ENCODE results near the gene SUMF1. TPM values are rescaled to one million over a fixed set of nuclear protein-coding genes. Genes with fewer than 3 reads are reported as not detected.
"Not testable (repeated sequence)": the region's sequence is repeated elsewhere in the genome, so short reads cannot be mapped to it uniquely, and the experiment has no call there.

Gene SUMF1
- total RNA-seq, 1 donor from 2014 or later = 27.1 TPM

- no peak for ATAC-seq
- no peak for DNase-seq (ENCODE audit: low spot score)
- intact Hi-C loops (cut with DNase I) = no loop called here
These were observed 110.3 kb downstream of the SUMF1 start for GRCh38 chr3:4356546-4357410.

- no peak for DNase-seq (ENCODE audit: low spot score)
- intact Hi-C loops (cut with DNase I) = no loop called here
- no peak for ATAC-seq
These were observed 110.9 kb downstream of the SUMF1 start for GRCh38 chr3:4356220-4356540.

- ATAC-seq (no peak), DNase-seq (ENCODE audit: low spot score) (peak; percentile 73)
- intact Hi-C loops (cut with DNase I) = no loop called here
These were observed 111.5 kb downstream of the SUMF1 start for GRCh38 chr3:4355401-4356219.

GRCh38 chr3:4351872-4352271, 115.2 kb downstream of the SUMF1 start:
- no peak for DNase-seq (ENCODE audit: low spot score)
- intact Hi-C loops (cut with DNase I) = loop anchor here (5.0 kb wide), 1 partner anchor 280 kb away; no protein-coding TSS in a partner anchor
- ATAC-seq = no peak

- no peak for DNase-seq (ENCODE audit: low spot score)
- peak; percentile 63 for ATAC-seq
- intact Hi-C loops (cut with DNase I) = loop anchor here (5.0 kb wide), 1 partner anchor 281 kb away; no protein-coding TSS in a partner anchor
These were observed 115.8 kb downstream of the SUMF1 start for GRCh38 chr3:4351164-4351855.

GRCh38 chr3:4350789-4351163, 116.3 kb downstream of the SUMF1 start:
- ATAC-seq = peak; percentile 92
- DNase-seq (ENCODE audit: low spot score) = no peak
- intact Hi-C loops (cut with DNase I) = loop anchor here (5.0 kb wide), 1 partner anchor 282 kb away; no protein-coding TSS in a partner anchor

- ATAC-seq (no peak), DNase-seq (ENCODE audit: low spot score) (no peak)
- intact Hi-C loops (cut with DNase I) = no loop called here
These were observed 123.8 kb downstream of the SUMF1 start for GRCh38 chr3:4343258-4343657.

- ATAC-seq = no peak
- no peak for DNase-seq (ENCODE audit: low spot score)
- intact Hi-C loops (cut with DNase I) = no loop called here
These were observed 125.8 kb downstream of the SUMF1 start for GRCh38 chr3:4341336-4341675.

GRCh38 chr3:4340411-4341335, 126.4 kb downstream of the SUMF1 start:
- peak; percentile 83 for ATAC-seq
- DNase-seq (ENCODE audit: low spot score) = no peak
- intact Hi-C loops (cut with DNase I) = no loop called here

GRCh38 chr3:4340077-4340410, 127.0 kb downstream of the SUMF1 start:
- intact Hi-C loops (cut with DNase I) = no loop called here
- ATAC-seq (peak; percentile 7), DNase-seq (ENCODE audit: low spot score) (no peak)

GRCh38 chr3:4338751-4339150, 128.3 kb downstream of the SUMF1 start:
- intact Hi-C loops (cut with DNase I) = no loop called here
- DNase-seq (ENCODE audit: low spot score) (no peak), ATAC-seq (no peak)

GRCh38 chr3:4336850-4337546, 130.1 kb downstream of the SUMF1 start:
- ATAC-seq = no peak
- DNase-seq (ENCODE audit: low spot score) = no peak
- intact Hi-C loops (cut with DNase I) = no loop called here

GRCh38 chr3:4335840-4336562, 131.1 kb downstream of the SUMF1 start:
- intact Hi-C loops (cut with DNase I) = no loop called here
- no peak for ATAC-seq
- no peak for DNase-seq (ENCODE audit: low spot score)

- ATAC-seq (no peak), DNase-seq (ENCODE audit: low spot score) (no peak)
- intact Hi-C loops (cut with DNase I) = no loop called here
These were observed 132.5 kb downstream of the SUMF1 start for GRCh38 chr3:4334548-4334947.

- DNase-seq (ENCODE audit: low spot score) (no peak), ATAC-seq (no peak)
- intact Hi-C loops (cut with DNase I) = no loop called here
These were observed 134.1 kb downstream of the SUMF1 start for GRCh38 chr3:4332991-4333390.

- intact Hi-C loops (cut with DNase I) = no loop called here
- no peak for ATAC-seq
- DNase-seq (ENCODE audit: low spot score) = no peak
These were observed 134.5 kb downstream of the SUMF1 start for GRCh38 chr3:4332574-4332973.

- DNase-seq (ENCODE audit: low spot score) = no peak
- intact Hi-C loops (cut with DNase I) = no loop called here
- ATAC-seq = no peak
These were observed 135.0 kb downstream of the SUMF1 start for GRCh38 chr3:4332111-4332510.

GRCh38 chr3:4329806-4330205, 137.3 kb downstream of the SUMF1 start:
- DNase-seq (ENCODE audit: low spot score); intact Hi-C loops (cut with DNase I); ATAC-seq: not testable (repeated sequence)

Data from sciatic nerve (tissue), 2 donors.